ENCODE measurements around the gene IDI2.

- no peak for TF ChIP-seq CTCF (IDR thresholded peaks at IDR 0.05)
- no peak for TF ChIP-seq POLR2A (IDR thresholded peaks at IDR 0.05)
Observed at GRCh38 chr10:997266-998022, 28.2 kb downstream of the IDI2 start.

Data from Peyer's patch (tissue), 4 donors.